Measurements from ENCODE around the gene PGD.

Gene PGD

DNA sequence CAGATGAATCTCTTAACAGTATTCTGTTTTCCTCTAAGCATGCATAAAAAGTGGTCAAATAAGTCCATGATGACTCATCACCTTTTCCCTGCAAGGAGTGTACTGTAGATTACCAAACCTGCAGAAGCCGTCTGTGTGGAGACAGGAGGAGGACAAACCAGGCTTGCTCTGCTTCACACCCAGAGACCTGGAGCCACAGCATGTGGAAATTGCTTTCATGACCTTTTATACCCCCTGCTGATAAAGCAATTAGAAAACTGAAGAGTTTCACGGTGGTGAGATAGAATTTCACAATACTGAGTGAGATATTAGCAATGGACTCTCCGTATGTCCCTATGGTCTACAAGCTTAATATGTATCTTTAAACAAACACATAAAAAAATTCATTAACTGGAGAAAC, 60.3 kb downstream of the PGD start:
- Histone ChIP-seq H3K9me3 (replicated peaks in 1 of 11) (peaks cover 0 to 3% (median 0%) of the 10 kb centered on the region in 11 experiments; a peak in 1 of 22 replicates), H3K9ac (peak overlapping the region in 2 of 11 experiments; percentile 8 to 17; a peak in 1 of 22 replicates), H3K36me3 (peaks cover 36 to 84% (median 64%) of the 10 kb centered on the region in 11 experiments), H4K20me1 (peaks cover 0 to 6% (median 0%) of the 10 kb centered on the region in 11 experiments; a peak in 1 of 22 replicates), H3K4me1 (peaks cover 8 to 32% (median 28%) of the 10 kb centered on the region in 10 experiments; a peak in 18 of 20 replicates), H3K27ac (peak overlapping the region in 3 of 11 experiments; percentile 57 to 73 (median 64); a peak in 5 of 22 replicates), H3K4me3 (no peak overlapping the region), H3K27me3 (no peaks in the 10 kb centered on the region), H3K4me2 (0 out of 22 replicates have a peak overlapping the region, but pooled peaks of 1 of the 11 experiments have one; percentile 5)
- TF ChIP-seq Cebpa-rat (IDR thresholded peaks at IDR 0.05) = no peak

DNA sequence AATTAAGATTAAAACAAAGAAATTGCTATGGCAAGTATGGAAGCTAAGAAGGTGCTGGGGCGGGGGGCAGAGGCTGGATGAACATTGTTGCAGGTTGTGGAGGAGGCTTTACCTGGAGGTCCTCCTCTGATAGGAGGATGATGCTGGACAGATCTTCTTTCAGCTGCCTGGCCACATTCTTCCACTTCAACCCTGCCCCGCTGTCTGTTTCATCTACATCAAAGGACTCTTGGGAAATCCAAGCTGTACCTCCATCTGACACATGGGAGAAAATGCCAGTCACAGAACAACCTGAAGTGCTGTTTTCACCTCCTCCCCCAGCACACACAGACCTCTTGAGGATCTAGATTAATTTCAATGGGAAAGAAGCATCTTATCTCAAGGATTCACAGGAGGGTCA, 68.2 kb downstream of the PGD start:
- H4K20me1 ChIP-seq = peaks cover 0 to 24% (median 6%) of the 10 kb centered on the region in 11 experiments; a peak in 10 of 22 replicates
- H3K27me3 ChIP-seq = no peaks in the 10 kb centered on the region
- no peak overlapping the region for H3K4me3 ChIP-seq
- no peaks in the 10 kb centered on the region for H3K9me3 ChIP-seq (replicated peaks in 1 of 11)
- no peak overlapping the region for H3K9ac ChIP-seq
- H3K4me1 ChIP-seq = peaks cover 11 to 25% (median 19%) of the 10 kb centered on the region in 10 experiments
- no peak overlapping the region for H3K27ac ChIP-seq
- no peak for TF ChIP-seq Cebpa-rat (IDR thresholded peaks at IDR 0.05)
- no peak overlapping the region for H3K4me2 ChIP-seq
- peaks cover 73 to 81% (median 77%) of the 10 kb centered on the region in 11 experiments for H3K36me3 ChIP-seq

DNA sequence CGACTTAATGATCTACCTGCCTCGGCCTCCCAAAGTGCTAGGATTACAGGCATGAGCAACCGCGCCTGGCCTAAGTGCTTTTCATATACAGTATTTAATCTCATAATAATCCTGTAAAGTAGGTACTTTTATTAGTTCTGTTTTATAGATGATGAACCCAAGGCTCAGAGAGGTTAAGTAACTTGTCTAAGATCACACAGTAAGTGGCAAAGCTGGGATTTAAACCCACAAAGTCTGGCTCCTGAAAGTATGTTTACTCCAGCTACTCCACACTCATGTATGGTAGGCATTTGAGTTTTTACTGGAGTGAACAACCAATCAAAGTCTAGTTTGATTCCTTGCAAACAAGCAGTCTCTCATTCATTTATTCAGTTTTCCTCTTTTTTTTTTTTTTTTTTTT, 71.2 kb downstream of the PGD start:
- no peak overlapping the region for H3K27ac ChIP-seq
- peaks cover 43 to 52% (median 49%) of the 10 kb centered on the region in 11 experiments for H3K36me3 ChIP-seq
- peaks cover 0 to 24% (median 3%) of the 10 kb centered on the region in 11 experiments; a peak in 9 of 22 replicates for H4K20me1 ChIP-seq
- H3K4me2 ChIP-seq = no peak overlapping the region
- H3K27me3 ChIP-seq = no peaks in the 10 kb centered on the region
- no peak overlapping the region for H3K4me3 ChIP-seq
- no peak overlapping the region for H3K9ac ChIP-seq
- H3K4me1 ChIP-seq = peaks cover 28 to 40% (median 36%) of the 10 kb centered on the region in 10 experiments
- TF ChIP-seq Cebpa-rat (IDR thresholded peaks at IDR 0.05) = no peak
- H3K9me3 ChIP-seq (replicated peaks in 1 of 11) = no peaks in the 10 kb centered on the region

Measured in BLaER1 treated with 17β-estradiol and CSF1 and Interleukin-3, amounts not matched to agents 10 nM and 100 nM (cell line).